Lower leg skin (tissue), 4 donors: ENCODE results near the gene HRH1. TPM values are rescaled to one million over a fixed set of nuclear protein-coding genes. Genes with fewer than 3 reads are reported as not detected.

Experiments used
- DNase-seq, 2 donors: peaks; one replicate each; pipeline ENCODE4 v3.0.0-alpha.2; 2019; ENCODE audit warnings: low spot score in 2 of 2
- H3K4me3 ChIP-seq: fragments of 200-600 bp; sonication (generic); 2 replicates; pipeline ENCODE4 v1.5.1; 2017; ENCODE audit warnings: mild to moderate bottlenecking, low read depth; ENCODE audit not compliant: poor library complexity, severe bottlenecking
- CTCF ChIP-seq, 3 donors: fragments of 450-650 bp; IDR thresholded peaks; one replicate each; pipeline ENCODE4 v1.5.1; 2016; ENCODE audit warnings: antibody characterized with exemption in 3 of 3, mild to moderate bottlenecking in 3 of 3, moderate library complexity in 2 of 3
- POLR2A ChIP-seq, 2 donors: fragments of 450-650 bp; IDR thresholded peaks; one replicate each; pipeline ENCODE4 v1.6.1; 2016 to 2017; ENCODE audit warnings: antibody characterized with exemption in 2 of 2, mild to moderate bottlenecking in 1 of 2, moderate library complexity in 1 of 2
- WGBS, 2 donors: methylation state at CpG; one replicate each; pipeline ENCODE4 v1.1.5; 2018; 5-methylcytosine and 5-hydroxymethylcytosine counted together
- intact Hi-C: fragments of 100-400 bp; cut with DNase I; formaldehyde crosslinking; loops from one replicate; pipeline ENCODE4 v1.15.0; 2023; ENCODE audit warnings: low total_unique reads
- total RNA-seq, 4 donors: library from RNA; depleted of rRNA; stranded (reverse); fragments of >200 nt; gene quantifications; one replicate each; pipeline ENCODE4 v1.1.0, GENCODE V29; 2016

The HRH1 gene
- total RNA-seq, 4 donors from 2014 or later, result 6.4 to 19.8 (median 10.1) TPM

GRCh38 chr3:11283139-11283475, 128.8 kb downstream of the HRH1 start:
- 70 to 89% methylated on average over 1 of the region's 1 CpG for WGBS, 2 donors
- no peak overlapping the region for H3K4me3 ChIP-seq
- TF ChIP-seq CTCF (IDR thresholded peaks at IDR 0.05), result no peak
- TF ChIP-seq POLR2A (IDR thresholded peaks at IDR 0.05), result no peak
- intact Hi-C loops, result no loop called here
- no peak for DNase-seq

- 97 to 100% methylated on average over 1 of the region's 1 CpG for WGBS, 2 donors
- TF ChIP-seq CTCF (IDR thresholded peaks at IDR 0.05) (no peak), POLR2A (IDR thresholded peaks at IDR 0.05) (no peak)
- intact Hi-C loops, result no loop called here
These were observed 129.7 kb downstream of the HRH1 start for GRCh38 chr3:11284011-11284410.

DNA sequence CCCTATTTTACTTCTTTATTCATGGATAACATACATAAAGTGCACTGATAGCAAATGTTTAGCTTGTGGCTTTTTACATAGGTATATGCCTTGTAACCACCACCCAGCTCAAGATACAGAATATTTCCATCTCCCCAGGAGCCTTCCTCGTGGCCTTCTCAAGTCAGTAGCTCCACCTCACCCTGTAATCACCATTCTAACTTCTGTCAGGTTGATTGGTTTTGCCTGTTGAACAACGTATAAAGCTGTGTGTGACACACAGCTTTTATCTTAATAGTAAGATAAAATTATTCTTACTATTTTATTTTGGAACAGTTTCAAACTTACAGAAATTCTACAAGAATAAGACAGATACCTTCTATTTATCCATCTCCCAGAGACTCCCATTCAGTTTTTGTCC, 131.2 kb downstream of the HRH1 start:
- TF ChIP-seq CTCF (IDR thresholded peaks at IDR 0.05) (no peak), POLR2A (IDR thresholded peaks at IDR 0.05) (no peak)
- H3K4me3 ChIP-seq, result no peak overlapping the region
- intact Hi-C loops, result no loop called here
- WGBS, 2 donors, result 90% methylated on average over 2 of the region's 2 CpGs
- no peak for DNase-seq

More at GRCh38 chr3:11284011-11284410, 129.7 kb downstream of the HRH1 start:
- no peak overlapping the region for H3K4me3 ChIP-seq
- DNase-seq, result no peak

DNA sequence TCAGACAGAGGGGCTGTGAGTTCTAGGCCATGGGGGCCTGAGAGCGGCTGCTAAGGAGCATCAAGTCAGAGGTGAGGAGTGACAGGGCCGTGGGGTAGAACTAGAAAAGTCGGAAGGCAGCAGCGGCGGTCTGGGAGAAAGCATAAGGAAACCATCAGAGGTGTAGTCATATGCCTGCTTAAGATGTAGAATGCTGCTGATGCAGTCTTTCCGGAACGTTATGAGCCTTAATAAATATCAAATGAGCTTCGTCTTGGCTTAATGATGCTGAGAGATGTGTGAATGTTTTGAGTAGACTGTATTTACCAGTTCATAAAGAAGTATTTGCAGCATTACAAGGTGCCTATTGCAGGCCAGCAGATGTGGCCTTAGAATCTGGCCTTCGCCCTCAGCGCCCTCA, 133.1 kb downstream of the HRH1 start:
- no peak for DNase-seq
- intact Hi-C loops, result no loop called here
- 73% methylated on average over 9 to 10 of the region's 10 CpGs for WGBS, 2 donors
- TF ChIP-seq CTCF (IDR thresholded peaks at IDR 0.05), result no peak
- TF ChIP-seq POLR2A (IDR thresholded peaks at IDR 0.05), result no peak
- H3K4me3 ChIP-seq, result no peak overlapping the region

- intact Hi-C loops, result no loop called here
- WGBS, 2 donors, result 55 to 62% methylated on average over 2 of the region's 2 CpGs
These were observed 133.8 kb downstream of the HRH1 start for GRCh38 chr3:11288021-11288491.

More at GRCh38 chr3:11288021-11288491, 133.8 kb downstream of the HRH1 start:
- no peak for DNase-seq
- H3K4me3 ChIP-seq, result no peak overlapping the region
- TF ChIP-seq POLR2A (IDR thresholded peaks at IDR 0.05), result no peak
- TF ChIP-seq CTCF (IDR thresholded peaks at IDR 0.05), result no peak
